Measurements from ENCODE around the gene COL19A1.

The COL19A1 gene

DNA sequence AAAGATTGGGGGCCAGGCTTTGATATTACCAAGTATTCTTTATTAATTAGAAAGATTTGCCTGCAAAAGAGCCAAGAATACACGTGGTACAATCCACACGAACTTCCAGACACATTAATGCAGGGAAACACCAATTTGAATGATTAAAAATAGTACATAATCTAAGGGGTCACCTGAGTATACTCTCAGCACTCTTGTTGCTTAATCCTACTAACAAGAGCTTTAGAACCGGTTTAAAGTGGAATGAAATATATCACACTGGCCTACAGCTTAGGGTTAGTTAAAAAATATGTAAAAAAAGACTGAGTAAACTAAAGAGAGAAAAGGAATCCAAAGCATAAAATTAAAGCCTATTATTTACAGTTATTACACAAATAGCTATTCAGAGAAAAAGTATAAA lies 387.6 kb downstream of the COL19A1 start:
- Histone ChIP-seq H3K4me1 (ENCODE audit: insufficient read depth, low read length) (no peaks in the 10 kb centered on the region), H3K9me3 (ENCODE audit: insufficient read depth, low read depth, low read length) (no peaks in the 10 kb centered on the region), H3K27ac (ENCODE audit: low read length) (no peak overlapping the region), H3K9ac (ENCODE audit: low read depth, low read length) (no peak overlapping the region), H3K36me3 (ENCODE audit: insufficient read depth, low read depth, low read length) (peaks cover 4% of the 10 kb centered on the region; the same call in 1 of the 2 replicates), H3K27me3 (ENCODE audit: insufficient read depth, low read length) (no peaks in the 10 kb centered on the region), H3K4me3 (ENCODE audit: low read length) (no peak overlapping the region)

DNA sequence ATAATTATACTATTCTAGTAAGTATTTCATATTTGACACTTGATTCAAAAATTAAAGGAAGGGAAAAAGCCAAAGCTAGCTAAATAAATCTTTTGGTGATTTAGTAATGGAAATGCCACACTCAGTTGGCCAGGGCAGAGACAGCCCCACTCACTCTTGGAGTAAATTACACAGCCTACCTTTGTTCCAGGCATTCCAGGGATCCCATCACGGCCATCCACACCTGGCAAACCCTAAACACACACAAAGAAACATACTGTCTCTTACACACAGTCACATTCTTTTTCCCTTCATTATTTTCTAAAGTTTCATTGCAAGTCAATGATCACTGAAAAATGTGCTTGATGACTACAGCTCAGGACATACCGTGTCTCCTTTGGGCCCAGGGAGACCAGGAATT lies 388.4 kb downstream of the COL19A1 start:
- Histone ChIP-seq H3K27ac (ENCODE audit: low read length) (no peak overlapping the region), H3K4me3 (ENCODE audit: low read length) (no peak overlapping the region), H3K36me3 (ENCODE audit: insufficient read depth, low read depth, low read length) (peaks cover 4% of the 10 kb centered on the region; the same call in 1 of the 2 replicates), H3K27me3 (ENCODE audit: insufficient read depth, low read length) (no peaks in the 10 kb centered on the region), H3K9me3 (ENCODE audit: insufficient read depth, low read depth, low read length) (no peaks in the 10 kb centered on the region), H3K9ac (ENCODE audit: low read depth, low read length) (no peak overlapping the region), H3K4me1 (ENCODE audit: insufficient read depth, low read length) (no peaks in the 10 kb centered on the region)

DNA sequence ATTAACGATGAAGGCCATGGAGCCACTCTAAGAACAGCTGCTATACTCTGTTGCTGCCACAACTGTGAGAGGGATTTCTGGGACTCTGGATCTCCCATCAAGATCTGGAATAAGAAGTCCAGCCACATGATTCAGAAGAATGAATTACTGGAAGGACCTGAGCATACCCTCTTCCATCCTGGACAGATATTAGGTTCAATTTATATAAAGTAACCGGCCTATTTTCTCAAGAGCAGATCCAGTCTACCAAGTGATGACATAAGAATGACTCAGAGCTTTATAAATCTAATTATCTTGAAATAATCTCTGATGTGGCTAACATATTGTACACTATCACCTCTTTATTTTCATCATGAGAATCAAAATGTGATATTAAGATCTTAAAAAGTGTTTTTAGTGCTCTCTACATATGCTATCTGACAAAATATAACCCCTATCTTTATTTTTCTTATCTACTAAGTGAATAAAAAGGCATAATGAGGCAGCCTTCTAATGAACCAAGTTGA lies 391.5 kb downstream of the COL19A1 start:
- H3K4me3 ChIP-seq (ENCODE audit: low read length): no peak overlapping the region
- H3K9ac ChIP-seq (ENCODE audit: low read depth, low read length): no peak overlapping the region
- no peaks in the 10 kb centered on the region for H3K36me3 ChIP-seq (ENCODE audit: insufficient read depth, low read depth, low read length)
- no peaks in the 10 kb centered on the region for H3K9me3 ChIP-seq (ENCODE audit: insufficient read depth, low read depth, low read length)
- H3K27ac ChIP-seq (ENCODE audit: low read length): no peak overlapping the region
- H3K4me1 ChIP-seq (ENCODE audit: insufficient read depth, low read length): no peaks in the 10 kb centered on the region
- H3K27me3 ChIP-seq (ENCODE audit: insufficient read depth, low read length): no peaks in the 10 kb centered on the region

DNA sequence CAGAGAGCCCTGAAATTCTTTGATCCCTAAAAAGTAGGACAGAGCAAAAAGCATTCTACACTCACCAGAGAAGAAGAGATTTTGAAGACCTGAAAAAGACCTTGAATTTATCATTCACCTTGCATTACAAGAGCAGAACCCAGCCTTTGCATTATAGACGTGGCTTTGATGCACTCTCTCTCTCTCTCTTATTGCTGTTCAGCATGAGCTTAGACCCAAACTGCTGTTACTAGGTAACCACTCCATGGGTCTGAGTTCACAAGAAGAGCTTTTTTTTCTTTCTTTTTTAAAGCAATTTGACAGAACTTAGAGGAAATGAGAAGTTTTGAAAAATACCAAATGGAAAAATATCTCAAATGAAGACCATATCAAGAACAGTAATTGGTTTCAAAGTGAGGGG lies 392.1 kb downstream of the COL19A1 start:
- no peak overlapping the region for H3K4me3 ChIP-seq (ENCODE audit: low read length)
- no peaks in the 10 kb centered on the region for H3K27me3 ChIP-seq (ENCODE audit: insufficient read depth, low read length)
- no peaks in the 10 kb centered on the region for H3K4me1 ChIP-seq (ENCODE audit: insufficient read depth, low read length)

More for the DNA sequence above, 392.1 kb downstream of the COL19A1 start:
- H3K9me3 ChIP-seq (ENCODE audit: insufficient read depth, low read depth, low read length): no peaks in the 10 kb centered on the region
- no peaks in the 10 kb centered on the region for H3K36me3 ChIP-seq (ENCODE audit: insufficient read depth, low read depth, low read length)
- H3K9ac ChIP-seq (ENCODE audit: low read depth, low read length): no peak overlapping the region
- H3K27ac ChIP-seq (ENCODE audit: low read length): no peak overlapping the region
